Transverse colon (tissue), 4 donors: ENCODE measurements around the gene TOX2. TPM values are rescaled to one million over a fixed set of nuclear protein-coding genes. Genes with fewer than 3 reads are reported as not detected.

ENCODE experiments used
- DNase-seq: peaks from one replicate; pipeline ENCODE4 v3.0.0-alpha.2; 2019
- H3K27ac ChIP-seq, 4 donors: fragments of 200-600 bp; sonication (generic); 2 replicates each; pipeline ENCODE4 v1.5.1; 2016 to 2018; ENCODE audit warnings: inconsistent platforms in 4 of 4
- H3K27me3 ChIP-seq: fragments of 200-600 bp; sonication (generic); 2 replicates; pipeline ENCODE4 v1.5.1; 2017; ENCODE audit warnings: inconsistent platforms
- H3K36me3 ChIP-seq, 4 donors: fragments of 200-600 bp; sonication (generic); 2 replicates each; pipeline ENCODE4 v1.5.1; 2017 to 2019; ENCODE audit warnings: inconsistent platforms in 4 of 4
- H3K4me1 ChIP-seq, 4 donors: fragments of 200-600 bp; sonication (generic); 2 replicates each; pipeline ENCODE4 v1.5.1; 2017 to 2020; ENCODE audit warnings: inconsistent platforms in 4 of 4
- H3K4me3 ChIP-seq, 4 donors: fragments of 200-600 bp; sonication (generic); 1 replicate in 1 of 4; 2 replicates in 3 of 4; pipeline versions ENCODE4 v1.5.1 to v1.6.1; 2017 to 2019; ENCODE audit warnings: inconsistent platforms in 4 of 4
- H3K9me3 ChIP-seq, 2 donors: fragments of 200-600 bp; sonication (generic); 2 replicates each; pipeline ENCODE4 v1.5.1; 2017 to 2019; ENCODE audit warnings: inconsistent platforms in 2 of 2
- EP300 ChIP-seq: sonication (generic); formaldehyde crosslinking; IDR thresholded peaks from one replicate; pipeline ENCODE4 v1.6.1; 2017; ENCODE audit warnings: antibody characterized with exemption, low read depth
- POLR2A ChIP-seq: fragments of 450-650 bp; IDR thresholded peaks from one replicate; pipeline ENCODE4 v1.6.1; 2016; ENCODE audit warnings: antibody characterized with exemption, mild to moderate bottlenecking, moderate library complexity
- POLR2AphosphoS5 ChIP-seq, 3 donors: sonication (generic); formaldehyde crosslinking; IDR thresholded peaks; one replicate each; pipeline ENCODE4 v1.6.1; 2016; ENCODE audit warnings: antibody characterized with exemption in 3 of 3
- WGBS, 2 donors: methylation state at CpG; one replicate each; pipeline ENCODE4 v1.1.5; 2018; ENCODE audit warnings: low coverage in 1 of 2; 5-methylcytosine and 5-hydroxymethylcytosine counted together
- in situ Hi-C, 4 donors: fragments of 200-750 bp; cut with MboI; loops; one replicate each; pipeline versions ENCODE4 v1.15.0 to v1.15.1; 2017; ENCODE audit warnings: low sequenced_read_pairs in 3 of 4, low pct_ligation_motif_present in 1 of 4, low pct_unique_long_range_greater_than_20kb in 1 of 4
- intact Hi-C: fragments of 100-400 bp; cut with DNase I; formaldehyde crosslinking; loops from one replicate; pipeline ENCODE4 v1.15.1; 2023; ENCODE audit warnings: low total_unique reads
- total RNA-seq, 4 donors: library from RNA; depleted of rRNA; stranded (reverse); fragments of >200 nt; gene quantifications; one replicate each; pipeline ENCODE4 v1.1.0, GENCODE V29; 2016
- TF ChIP-seq, protein P1 (sequence below), 5 experiments: fragments of 200-600 bp in 3 of 5; fragments of 450-650 bp in 2 of 5; sonication (generic) in 3 of 5; IDR thresholded peaks; 1 replicate in 2 of 5; 2 replicates in 3 of 5; pipeline ENCODE4 v1.5.1; 2016 to 2017; ENCODE audit warnings: antibody characterized with exemption in 5 of 5, inconsistent platforms in 3 of 5, mild to moderate bottlenecking in 2 of 5, moderate library complexity in 1 of 5

The TOX2 gene
- total RNA-seq, 4 donors from 2014 or later, result 1.5 to 15.7 (median 6.8) TPM

DNA sequence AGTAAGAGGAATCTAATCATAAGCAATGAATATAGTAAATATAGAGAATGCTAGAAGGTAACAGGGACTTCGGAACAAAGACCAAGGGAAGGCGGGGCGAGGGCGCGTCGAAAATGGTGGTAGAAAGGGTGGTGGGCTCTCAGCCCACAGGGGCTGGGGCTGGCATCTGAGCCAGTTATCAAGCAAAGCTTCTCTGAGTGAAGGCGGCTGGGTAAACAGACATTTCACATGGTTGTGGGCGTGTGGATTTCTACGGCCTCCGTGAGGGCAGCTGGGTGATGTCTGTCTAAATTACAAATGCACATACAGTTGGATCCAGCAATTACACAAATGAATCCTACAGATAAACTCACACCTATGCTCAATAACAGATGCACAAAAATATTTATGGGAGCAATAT, 56.6 kb downstream of the TOX2 start:
- H3K27me3 ChIP-seq, result no peaks in the 10 kb centered on the region
- no peaks in the 10 kb centered on the region for H3K9me3 ChIP-seq
- intact Hi-C loops, result no loop called here
- 90 to 94% methylated on average over 8 to 10 of the region's 10 CpGs for WGBS, 2 donors
- H3K4me3 ChIP-seq, result no peak overlapping the region
- H3K4me1 ChIP-seq, result no peaks in the 10 kb centered on the region
- no peak overlapping the region for H3K27ac ChIP-seq
- no peak for TF ChIP-seq EP300
- no peak for TF ChIP-seq POLR2AphosphoS5 (IDR thresholded peaks at IDR 0.05)
- TF ChIP-seq, protein P1, sequence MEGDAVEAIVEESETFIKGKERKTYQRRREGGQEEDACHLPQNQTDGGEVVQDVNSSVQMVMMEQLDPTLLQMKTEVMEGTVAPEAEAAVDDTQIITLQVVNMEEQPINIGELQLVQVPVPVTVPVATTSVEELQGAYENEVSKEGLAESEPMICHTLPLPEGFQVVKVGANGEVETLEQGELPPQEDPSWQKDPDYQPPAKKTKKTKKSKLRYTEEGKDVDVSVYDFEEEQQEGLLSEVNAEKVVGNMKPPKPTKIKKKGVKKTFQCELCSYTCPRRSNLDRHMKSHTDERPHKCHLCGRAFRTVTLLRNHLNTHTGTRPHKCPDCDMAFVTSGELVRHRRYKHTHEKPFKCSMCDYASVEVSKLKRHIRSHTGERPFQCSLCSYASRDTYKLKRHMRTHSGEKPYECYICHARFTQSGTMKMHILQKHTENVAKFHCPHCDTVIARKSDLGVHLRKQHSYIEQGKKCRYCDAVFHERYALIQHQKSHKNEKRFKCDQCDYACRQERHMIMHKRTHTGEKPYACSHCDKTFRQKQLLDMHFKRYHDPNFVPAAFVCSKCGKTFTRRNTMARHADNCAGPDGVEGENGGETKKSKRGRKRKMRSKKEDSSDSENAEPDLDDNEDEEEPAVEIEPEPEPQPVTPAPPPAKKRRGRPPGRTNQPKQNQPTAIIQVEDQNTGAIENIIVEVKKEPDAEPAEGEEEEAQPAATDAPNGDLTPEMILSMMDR (IDR thresholded peaks at IDR 0.05), result no peak
- TF ChIP-seq POLR2A, result no peak
- in situ Hi-C loops, result no loop called here
- H3K36me3 ChIP-seq, result no peaks in the 10 kb centered on the region
- DNase-seq, result no peak

DNA sequence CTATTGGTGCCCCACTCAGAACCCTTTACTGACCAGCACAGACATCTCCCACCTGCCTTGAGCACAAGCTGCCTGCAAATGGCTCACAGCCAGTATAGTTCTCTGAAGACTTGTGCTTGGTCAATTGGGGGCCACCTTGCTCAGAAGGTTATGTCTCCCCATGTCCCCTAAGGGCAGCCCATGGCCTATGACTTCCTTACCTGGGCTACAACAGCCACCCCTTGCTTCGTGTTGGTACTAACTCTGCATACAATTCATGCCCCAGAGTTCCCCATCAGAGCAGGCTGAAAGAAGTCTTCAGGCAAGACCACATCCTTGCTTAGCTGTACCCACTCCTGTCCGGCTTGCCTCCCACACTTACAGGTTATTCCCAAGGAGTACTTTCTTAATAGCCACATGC, 57.4 kb downstream of the TOX2 start:
- 87% methylated on average over 2 of the region's 2 CpGs; no CpG with 5 or more reads in 1 of the 2 donors for WGBS, 2 donors
- H3K36me3 ChIP-seq, result no peaks in the 10 kb centered on the region
- in situ Hi-C loops, result no loop called here
- no peak overlapping the region for H3K27ac ChIP-seq
- no peak for DNase-seq
- no peaks in the 10 kb centered on the region for H3K4me1 ChIP-seq
- H3K4me3 ChIP-seq, result no peak overlapping the region
- TF ChIP-seq POLR2AphosphoS5 (IDR thresholded peaks at IDR 0.05) (no peak), POLR2A (no peak), EP300 (no peak)
- TF ChIP-seq, protein P1 (IDR thresholded peaks at IDR 0.05), result no peak
- intact Hi-C loops, result no loop called here
- H3K27me3 ChIP-seq, result no peaks in the 10 kb centered on the region
- no peaks in the 10 kb centered on the region for H3K9me3 ChIP-seq

DNA sequence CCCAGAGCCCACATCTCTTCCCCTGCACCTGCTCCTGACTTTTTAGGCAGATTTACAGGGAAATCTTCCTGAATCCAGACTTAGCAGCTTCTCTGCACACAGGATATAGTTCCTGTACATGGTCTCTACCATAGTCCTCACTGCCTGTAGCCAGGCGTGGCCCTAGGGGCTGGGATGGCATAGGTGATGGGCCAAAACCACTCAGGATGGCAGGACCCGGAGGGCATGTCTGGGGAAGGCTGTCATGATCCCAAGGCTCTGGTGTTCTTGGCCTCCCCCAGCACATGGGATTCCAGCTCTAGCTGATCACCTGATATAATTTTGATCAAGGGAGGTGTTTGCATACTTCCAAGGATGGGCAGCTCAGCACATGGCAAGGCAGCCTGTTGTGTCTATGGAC, 58.0 kb downstream of the TOX2 start:
- WGBS, 2 donors, result 100% methylated on average over 1 of the region's 2 CpGs; no CpG with 5 or more reads in 1 of the 2 donors
- TF ChIP-seq, protein P1 (IDR thresholded peaks at IDR 0.05), result no peak
- TF ChIP-seq EP300 (no peak), POLR2AphosphoS5 (IDR thresholded peaks at IDR 0.05) (no peak), POLR2A (no peak)
- Histone ChIP-seq H3K27ac (no peak overlapping the region), H3K4me3 (no peak overlapping the region), H3K36me3 (no peaks in the 10 kb centered on the region), H3K27me3 (no peaks in the 10 kb centered on the region), H3K9me3 (no peaks in the 10 kb centered on the region), H3K4me1 (no peaks in the 10 kb centered on the region)
- intact Hi-C loops (no loop called here), in situ Hi-C loops (no loop called here)
- no peak for DNase-seq

DNA sequence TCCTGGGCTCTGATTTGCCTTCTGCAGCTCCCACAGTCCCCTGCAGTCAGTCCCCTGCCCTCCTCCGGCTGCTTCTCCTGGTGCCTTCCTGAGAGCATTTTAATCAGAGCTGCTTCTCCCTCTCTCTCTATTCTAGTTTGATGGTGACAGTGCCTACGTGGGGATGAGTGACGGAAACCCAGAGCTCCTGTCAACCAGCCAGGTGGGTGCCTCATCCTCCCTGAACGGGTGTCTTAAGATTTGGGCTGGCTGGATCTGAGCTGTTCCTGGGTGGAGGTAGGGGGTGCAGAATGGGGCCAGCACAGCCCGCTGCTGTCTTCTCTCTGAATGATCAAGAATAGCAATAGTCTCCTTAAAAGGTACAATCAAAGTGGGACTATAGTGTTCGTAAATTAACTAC, 58.6 kb downstream of the TOX2 start:
- Histone ChIP-seq H3K27ac (no peak overlapping the region), H3K9me3 (no peaks in the 10 kb centered on the region), H3K4me3 (no peak overlapping the region), H3K27me3 (no peaks in the 10 kb centered on the region), H3K36me3 (no peaks in the 10 kb centered on the region), H3K4me1 (no peaks in the 10 kb centered on the region)
- DNase-seq, result no peak
- 93% methylated on average over 6 of the region's 6 CpGs; no CpG with 5 or more reads in 1 of the 2 donors for WGBS, 2 donors
- intact Hi-C loops (no loop called here), in situ Hi-C loops (no loop called here)
- no peak for TF ChIP-seq POLR2AphosphoS5 (IDR thresholded peaks at IDR 0.05)
- no peak for TF ChIP-seq POLR2A
- no peak for TF ChIP-seq EP300
